SU-DHL-6 (cell line): ENCODE measurements around the gene PLA2G5.

Experiments
- CTCF ChIP-seq: fragments of 200-600 bp; sonication (generic); IDR thresholded peaks from one replicate; pipeline ENCODE4 v1.5.1; 2017; ENCODE audit warnings: antibody characterized with exemption, mild to moderate bottlenecking, low read length, moderate library complexity; ENCODE audit not compliant: insufficient read depth, poor library complexity, severe bottlenecking
- EZH2phosphoT487 ChIP-seq: fragments of 200-600 bp; sonication (generic), shearing (Covaris generic); conservative IDR thresholded peaks from 2 replicates; pipeline ENCODE4 v1.6.1; 2018; ENCODE audit warnings: mild to moderate bottlenecking, antibody characterized with exemption, low read length, moderate library complexity, mixed read lengths

DNA sequence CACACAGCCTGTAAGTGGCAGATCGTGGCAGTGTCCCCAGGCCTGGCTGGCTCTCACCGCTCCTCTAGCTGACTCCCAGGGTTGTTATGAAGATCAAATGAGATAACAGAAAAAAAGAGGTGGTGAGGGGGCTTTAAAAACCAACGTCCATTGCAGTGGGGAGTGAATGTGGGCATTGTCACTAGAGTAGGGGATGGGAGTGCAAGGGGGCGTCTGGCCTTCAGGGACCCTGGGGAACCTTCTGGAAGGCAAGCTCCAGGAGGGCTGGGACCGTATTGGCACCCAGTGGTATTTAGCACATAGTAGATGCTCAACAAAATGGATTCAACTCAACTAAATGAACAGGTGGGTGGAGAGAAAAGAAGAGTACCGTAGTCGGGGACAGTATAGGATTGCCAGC, 45.9 kb downstream of the PLA2G5 start:
- TF ChIP-seq CTCF (no peak), EZH2phosphoT487 (no peak)
